Myometrial cell (primary cell): ENCODE data around the gene IFITM1. TPM values are rescaled to one million over a fixed set of nuclear protein-coding genes. Genes with fewer than 3 reads are reported as not detected.

Experiments
- total RNA-seq: library from RNA; depleted of rRNA; stranded (reverse); fragments of >200 nt; gene quantifications from 2 replicates; pipeline ENCODE4 v1.2.3, GENCODE V29; 2015

The IFITM1 gene
- 95.4 and 122 TPM in 2 replicates for total RNA-seq

DNA sequence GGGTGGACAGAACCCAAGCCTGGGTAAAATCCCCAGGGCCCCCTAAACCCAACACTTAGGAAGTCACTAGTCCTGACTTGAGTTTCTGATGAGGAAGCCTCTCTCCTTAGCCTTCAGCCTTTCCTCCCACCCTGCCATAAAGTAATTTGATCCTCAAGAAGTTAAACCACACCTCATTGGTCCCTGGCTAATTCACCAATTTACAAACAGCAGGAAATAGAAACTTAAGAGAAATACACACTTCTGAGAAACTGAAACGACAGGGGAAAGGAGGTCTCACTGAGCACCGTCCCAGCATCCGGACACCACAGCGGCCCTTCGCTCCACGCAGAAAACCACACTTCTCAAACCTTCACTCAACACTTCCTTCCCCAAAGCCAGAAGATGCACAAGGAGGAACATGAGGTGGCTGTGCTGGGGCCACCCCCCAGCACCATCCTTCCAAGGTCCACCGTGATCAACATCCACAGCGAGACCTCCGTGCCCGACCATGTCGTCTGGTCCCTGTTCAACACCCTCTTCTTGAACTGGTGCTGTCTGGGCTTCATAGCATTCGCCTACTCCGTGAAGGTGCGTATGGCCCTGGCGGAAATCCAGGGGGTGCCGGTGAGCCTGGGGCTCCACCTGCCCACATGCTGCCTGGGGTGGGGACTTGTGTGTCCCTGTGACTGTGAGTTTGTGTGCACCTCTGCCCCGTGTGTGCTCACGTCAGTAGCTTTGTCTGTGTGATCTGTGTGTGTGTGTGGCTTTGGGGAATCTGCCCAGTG is at the start of gene IFITM1:
Gene IFITM1 (plus strand): TSS at position 254 of the 767 bp plus-strand sequence. CDS start 131 bp downstream, at position 385.

DNA sequence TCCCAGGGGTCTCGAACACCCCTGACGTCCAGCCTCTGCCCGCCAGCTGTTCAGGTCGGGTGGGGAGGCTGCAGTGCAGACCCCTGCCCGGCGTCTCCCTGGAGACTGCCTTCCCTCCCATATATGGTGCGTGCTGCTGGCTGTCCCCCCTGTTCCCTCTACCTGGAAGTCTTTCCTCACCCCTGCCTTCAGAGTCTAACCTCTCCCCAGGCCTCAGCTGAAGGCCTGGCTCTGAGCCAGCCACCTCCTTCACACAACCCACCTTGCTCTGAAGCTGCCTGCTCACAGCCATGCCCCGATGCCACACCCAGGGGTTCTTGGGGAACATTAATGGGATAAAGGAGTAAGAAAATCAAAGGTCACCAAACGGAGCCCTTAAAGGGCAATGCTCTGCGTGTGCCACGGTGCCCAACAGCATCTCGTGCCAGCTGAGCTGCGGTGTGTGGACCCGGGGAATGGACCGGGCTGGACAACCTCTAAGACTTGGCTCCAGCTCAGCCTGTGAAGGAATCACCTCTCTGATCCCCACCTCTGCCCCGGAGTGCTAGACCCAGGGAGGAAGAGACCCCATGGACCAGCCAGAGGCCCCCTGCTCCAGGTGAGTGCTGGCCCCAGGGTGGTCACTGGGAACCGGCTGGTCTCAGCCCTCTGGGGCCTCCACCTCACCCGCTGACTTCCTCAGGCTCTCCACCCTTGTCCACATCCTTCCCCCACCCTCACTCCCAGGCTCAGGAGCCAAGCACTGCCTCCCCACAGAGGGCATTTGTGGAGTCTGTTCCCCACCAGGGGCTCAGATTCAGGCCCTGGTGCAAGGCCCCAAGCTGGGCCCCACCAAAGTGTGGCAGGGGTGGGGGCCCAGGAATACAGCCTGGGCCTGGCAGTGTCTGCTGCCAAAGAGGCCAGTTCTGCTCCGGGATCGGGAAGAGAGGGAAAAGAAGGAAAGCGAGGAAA is 35.6 kb upstream of the IFITM1 start, which contains the start of gene NLRP6:
Gene NLRP6 (plus strand): TSS at position 407 of the 951 bp plus-strand sequence. CDS start 163 bp downstream, at position 570.

GRCh38 chr11:288478-289397 is 25.1 kb upstream of the IFITM1 start, which contains the start of gene PGGHG:
PGGHG (plus strand) TSS chr11:289126; CDS start chr11:289817, 691 bp downstream.

DNA sequence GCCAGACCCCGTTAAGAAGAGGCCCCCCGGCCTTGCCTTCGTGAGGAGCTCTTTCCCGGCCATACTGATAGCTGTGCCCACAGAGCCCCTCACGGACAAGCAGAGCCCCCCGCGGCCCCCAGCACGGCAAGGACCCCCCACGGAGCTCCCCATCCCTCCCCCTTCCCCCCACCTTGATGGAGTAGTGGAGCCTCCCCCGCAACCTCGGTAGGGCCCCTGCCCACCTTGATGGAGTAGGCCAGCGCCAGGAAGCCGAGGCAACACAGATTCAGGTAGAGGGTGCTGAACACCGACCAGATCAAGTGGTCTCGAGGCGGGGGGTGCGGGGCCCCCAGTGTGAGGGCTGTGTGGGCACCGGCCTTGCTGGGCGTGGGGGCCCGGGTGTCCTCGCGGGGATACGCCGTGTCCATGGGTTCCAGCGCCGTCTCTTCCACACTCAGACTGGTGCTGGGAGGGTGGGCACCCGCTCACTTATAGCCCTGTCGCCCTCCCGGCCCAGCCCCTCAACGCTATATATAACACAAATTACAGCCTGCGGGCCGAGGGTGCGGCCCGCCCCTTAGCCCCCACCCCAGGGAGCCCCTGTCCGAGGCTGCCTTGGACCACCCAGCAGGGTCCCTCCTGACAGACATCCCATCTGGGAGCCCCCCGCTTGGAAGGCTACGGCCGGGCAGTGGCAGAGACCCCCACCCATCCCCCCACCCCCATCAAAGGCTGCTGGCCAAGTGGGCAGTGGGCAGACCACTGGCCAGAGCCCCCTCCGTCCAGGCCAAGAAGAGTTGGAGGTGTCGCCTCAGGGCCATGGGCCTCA is 14.6 kb upstream of the IFITM1 start, which contains the start of gene IFITM5:
Gene IFITM5 (minus strand): TSS at position 446 of the 811 bp plus-strand sequence. CDS start 36 bp downstream, at position 410.

GRCh38 chr11:307766-308708 is 5.8 kb upstream of the IFITM1 start, which contains the start of gene IFITM2:
IFITM2 (plus strand) TSS chr11:307816; CDS start chr11:308193, 377 bp downstream.

Other genes with a start within 250 kb of the IFITM1 start
- gene SCGB1C1, start 121.0 kb upstream of the IFITM1 start, total RNA-seq, result not detected in 2 replicates
- 44.7 and 49.1 TPM in 2 replicates for gene BET1L, start 106.6 kb upstream of the IFITM1 start, total RNA-seq
- 203 and 210 TPM in 2 replicates for gene RIC8A, start 106.3 kb upstream of the IFITM1 start, total RNA-seq
- 8.5 and 13.8 TPM in 2 replicates for gene SIRT3, start 77.7 kb upstream of the IFITM1 start, total RNA-seq
- 205 and 224 TPM in 2 replicates for gene PSMD13, start 77.1 kb upstream of the IFITM1 start, total RNA-seq
- not detected in 2 replicates for gene NLRP6, start 35.6 kb upstream of the IFITM1 start, total RNA-seq
- 2.9 and 6.4 TPM in 2 replicates for gene PGGHG, start 24.9 kb upstream of the IFITM1 start, total RNA-seq
- gene IFITM5, start 14.5 kb upstream of the IFITM1 start, total RNA-seq, result not detected in 2 replicates
- 142 and 147 TPM in 2 replicates for gene IFITM2, start 6.2 kb upstream of the IFITM1 start, total RNA-seq
- gene IFITM3, start 6.8 kb downstream of the IFITM1 start, total RNA-seq, result 188 and 208 TPM in 2 replicates
- 1.2 and 2.0 TPM in 2 replicates for gene B4GALNT4, start 55.5 kb downstream of the IFITM1 start, total RNA-seq
- 1.6 and 4.9 TPM in 2 replicates for gene PKP3, start 80.2 kb downstream of the IFITM1 start, total RNA-seq
- gene SIGIRR, start 101.0 kb downstream of the IFITM1 start, total RNA-seq, result 32.9 and 45.9 TPM in 2 replicates
- gene ANO9, start 128.0 kb downstream of the IFITM1 start, total RNA-seq, result not detected in 2 replicates
- gene PTDSS2, start 136.2 kb downstream of the IFITM1 start, total RNA-seq, result 21.4 and 57.4 TPM in 2 replicates
- gene RNH1, start 193.2 kb downstream of the IFITM1 start, total RNA-seq, result 434 and 503 TPM in 2 replicates
- gene HRAS, start 221.5 kb downstream of the IFITM1 start, total RNA-seq, result 50.7 and 66.3 TPM in 2 replicates
- 0.71 and 1.4 TPM in 2 replicates for gene LRRC56, start 223.5 kb downstream of the IFITM1 start, total RNA-seq
- 0.29 TPM in 1 of 2 replicates, not detected in the other for gene LMNTD2, start 246.7 kb downstream of the IFITM1 start, total RNA-seq
- gene RASSF7, start 246.9 kb downstream of the IFITM1 start, total RNA-seq, result 14.7 and 36.0 TPM in 2 replicates